Sigmoid colon (tissue), 7 donors: ENCODE data around the gene SLC2A1. TPM values are rescaled to one million over a fixed set of nuclear protein-coding genes. Genes with fewer than 3 reads are reported as not detected.
A peak's percentile ranks its signal among the peaks of the same experiment; 100 is the strongest.

ENCODE experiments used
- DNase-seq: peaks from one replicate; pipeline ENCODE4 v3.0.0-alpha.2; 2019
- H3K27ac ChIP-seq, 4 donors: fragments of 200-600 bp; sonication (generic); one replicate each; pipeline ENCODE4 v1.5.1; 2016 to 2019; ENCODE audit warnings: mild to moderate bottlenecking in 1 of 4
- H3K27me3 ChIP-seq, 3 donors: fragments of 200-600 bp; sonication (generic); one replicate each; pipeline ENCODE4 v1.5.1; 2019; ENCODE audit warnings: mild to moderate bottlenecking in 1 of 3
- H3K36me3 ChIP-seq, 4 donors: fragments of 200-600 bp; sonication (generic); one replicate each; pipeline ENCODE4 v1.5.1; 2016 to 2019
- H3K4me1 ChIP-seq, 4 donors: fragments of 200-600 bp; sonication (generic); one replicate each; pipeline ENCODE4 v1.5.1; 2017 to 2019
- H3K4me3 ChIP-seq, 4 donors: fragments of 200-600 bp; sonication (generic); one replicate each; pipeline ENCODE4 v1.5.1; 2017 to 2019; ENCODE audit warnings: mild to moderate bottlenecking in 2 of 4, moderate library complexity in 1 of 4
- H3K9me3 ChIP-seq, 4 donors: fragments of 200-600 bp in 3 of 4; sonication (generic) in 3 of 4; one replicate each; pipeline versions ENCODE4 v1.5.1 to v1.6.1; 2013 to 2019
- CTCF ChIP-seq, 4 experiments: fragments of 450-650 bp in 3 of 4; fragments of 200-600 bp in 1 of 4; IDR thresholded peaks; one replicate each; pipeline ENCODE4 v1.5.1; 2016 to 2019; ENCODE audit warnings: antibody characterized with exemption in 4 of 4, mild to moderate bottlenecking in 3 of 4, moderate library complexity in 2 of 4
- EP300 ChIP-seq, 4 donors: sonication (generic); formaldehyde crosslinking; IDR thresholded peaks; one replicate each; pipeline ENCODE4 v1.6.1; 2017; ENCODE audit warnings: antibody characterized with exemption in 4 of 4
- POLR2A ChIP-seq, 2 donors: fragments of 450-650 bp; IDR thresholded peaks; one replicate each; pipeline ENCODE4 v1.6.1; 2016; ENCODE audit warnings: antibody characterized with exemption in 2 of 2, mild to moderate bottlenecking in 2 of 2, moderate library complexity in 2 of 2
- POLR2AphosphoS5 ChIP-seq, 4 donors: sonication (generic); formaldehyde crosslinking; IDR thresholded peaks; one replicate each; pipeline ENCODE4 v1.6.1; 2017; ENCODE audit warnings: antibody characterized with exemption in 4 of 4
- WGBS, 2 donors: extraction: QIAGEN DNeasy Blood & Tissue Kit; methylation state at CpG; one replicate each; pipeline ENCODE4 v1.1.7; 2013; 5-methylcytosine and 5-hydroxymethylcytosine counted together
- intact Hi-C: fragments of 100-400 bp; cut with DNase I; formaldehyde crosslinking; loops from one replicate; pipeline ENCODE4 v1.15.1; 2023
- polyA plus RNA-seq, 3 donors: library from polyadenylated mRNA; stranded (reverse); fragments of 200-250 nt; gene quantifications; one replicate each; pipeline ENCODE4 v1.2.3, GENCODE V29; 2013
- total RNA-seq, 4 donors: library from RNA; depleted of rRNA; stranded (reverse); fragments of >200 nt; gene quantifications; one replicate each; pipeline ENCODE4 v1.1.0, GENCODE V29; 2016
- donor health status: healthy with polysubstance abuse.
- donor health status: Bipolar disorder and iron deficiency.
- donor health status: healthy.

Gene SLC2A1
- total and polyA plus RNA-seq, 7 donors = 4.2 to 44.9 (median 11.1) TPM

- TF ChIP-seq POLR2A (IDR thresholded peaks at IDR 0.05) (no peak), CTCF (IDR thresholded peaks at IDR 0.05) (no peak), POLR2AphosphoS5 (IDR thresholded peaks at IDR 0.05) (no peak), EP300 (IDR thresholded peaks at IDR 0.05) (no peak)
- Histone ChIP-seq H3K4me3 (no peak overlapping the region), H3K4me1 (peaks cover 0 to 9% (median 8%) of the 10 kb centered on the region in 4 donors), H3K36me3 (no peaks in the 10 kb centered on the region), H3K9me3 (no peaks in the 10 kb centered on the region), H3K27me3 (no peaks in the 10 kb centered on the region), H3K27ac (peak overlapping the region in 2 of 4 donors; percentile 39 to 41)
- intact Hi-C loops = loop anchor here (5.0 kb wide), 1 partner anchor 99 kb away; no protein-coding TSS in a partner anchor
- no peak for DNase-seq
- 95 to 96% methylated on average over 3 of the region's 3 CpGs for WGBS, 2 donors
Observed at GRCh38 chr1:42973799-42974198, 15.1 kb upstream of the SLC2A1 start.

GRCh38 chr1:42973286-42973685, 14.6 kb upstream of the SLC2A1 start:
- peak overlapping the region in 3 of 4 donors; percentile 12 to 41 (median 39) for H3K27ac ChIP-seq
- TF ChIP-seq EP300 (IDR thresholded peaks at IDR 0.05) (peak in 2 of 4 donors; percentile 12 to 19), POLR2A (IDR thresholded peaks at IDR 0.05) (no peak), POLR2AphosphoS5 (IDR thresholded peaks at IDR 0.05) (peak in 3 of 4 donors; percentile 51 to 56 (median 54))
- H3K4me3 ChIP-seq = no peak overlapping the region
- no peaks in the 10 kb centered on the region for H3K9me3 ChIP-seq
- 69 to 80% methylated on average over 11 of the region's 11 CpGs for WGBS, 2 donors
- intact Hi-C loops = loop anchor here (5.0 kb wide), 1 partner anchor 99 kb away; no protein-coding TSS in a partner anchor
- peaks cover 0 to 9% (median 8%) of the 10 kb centered on the region in 4 donors for H3K4me1 ChIP-seq
- no peak for DNase-seq
- H3K27me3 ChIP-seq = no peaks in the 10 kb centered on the region
- no peaks in the 10 kb centered on the region for H3K36me3 ChIP-seq

GRCh38 chr1:42971841-42972291, 13.2 kb upstream of the SLC2A1 start:
- no peak overlapping the region for H3K27ac ChIP-seq

GRCh38 chr1:42970143-42970542, 11.5 kb upstream of the SLC2A1 start:
- H3K4me3 ChIP-seq = no peak overlapping the region
- H3K27me3 ChIP-seq = no peaks in the 10 kb centered on the region
- intact Hi-C loops = loop anchor here (5.0 kb wide), 1 partner anchor 102 kb away; no protein-coding TSS in a partner anchor
- WGBS, 2 donors = 92 to 94% methylated on average over 4 of the region's 4 CpGs
- TF ChIP-seq POLR2A (IDR thresholded peaks at IDR 0.05) (no peak), EP300 (IDR thresholded peaks at IDR 0.05) (no peak), POLR2AphosphoS5 (IDR thresholded peaks at IDR 0.05) (no peak), CTCF (IDR thresholded peaks at IDR 0.05) (no peak)
- H3K36me3 ChIP-seq = no peaks in the 10 kb centered on the region
- H3K9me3 ChIP-seq = no peaks in the 10 kb centered on the region
- DNase-seq = no peak
- peaks cover 0 to 9% (median 8%) of the 10 kb centered on the region in 4 donors for H3K4me1 ChIP-seq
- H3K27ac ChIP-seq = no peak overlapping the region

More at GRCh38 chr1:42971841-42972291, 13.2 kb upstream of the SLC2A1 start:
- DNase-seq = no peak
- Histone ChIP-seq H3K27me3 (no peaks in the 10 kb centered on the region), H3K36me3 (no peaks in the 10 kb centered on the region), H3K4me1 (peaks cover 0 to 9% (median 8%) of the 10 kb centered on the region in 4 donors), H3K9me3 (no peaks in the 10 kb centered on the region), H3K4me3 (no peak overlapping the region)
- intact Hi-C loops = loop anchor here (5.0 kb wide), 1 partner anchor 100 kb away; no protein-coding TSS in a partner anchor
- TF ChIP-seq POLR2AphosphoS5 (IDR thresholded peaks at IDR 0.05) (no peak), CTCF (IDR thresholded peaks at IDR 0.05) (no peak), POLR2A (IDR thresholded peaks at IDR 0.05) (no peak), EP300 (IDR thresholded peaks at IDR 0.05) (no peak)
- WGBS, 2 donors = 14 to 69% methylated on average over 4 of the region's 4 CpGs

GRCh38 chr1:42968654-42969053, 10.0 kb upstream of the SLC2A1 start:
- 87 to 88% methylated on average over 3 of the region's 3 CpGs for WGBS, 2 donors
- Histone ChIP-seq H3K4me1 (peaks cover 0 to 11% (median 8%) of the 10 kb centered on the region in 4 donors), H3K27me3 (no peaks in the 10 kb centered on the region), H3K4me3 (no peak overlapping the region), H3K9me3 (no peaks in the 10 kb centered on the region), H3K27ac (no peak overlapping the region), H3K36me3 (no peaks in the 10 kb centered on the region)
- TF ChIP-seq POLR2AphosphoS5 (IDR thresholded peaks at IDR 0.05) (no peak), EP300 (IDR thresholded peaks at IDR 0.05) (no peak), CTCF (IDR thresholded peaks at IDR 0.05) (no peak)
- intact Hi-C loops = no loop called here
- no peak for DNase-seq
